GM04504 (cell line): ENCODE measurements around the gene ELMO1.

ENCODE experiments used
- DNase-seq: peaks from one replicate; pipeline ENCODE4 v3.0.0-alpha.2; 2012; ENCODE audit warnings: low read depth

The ELMO1 gene

DNA sequence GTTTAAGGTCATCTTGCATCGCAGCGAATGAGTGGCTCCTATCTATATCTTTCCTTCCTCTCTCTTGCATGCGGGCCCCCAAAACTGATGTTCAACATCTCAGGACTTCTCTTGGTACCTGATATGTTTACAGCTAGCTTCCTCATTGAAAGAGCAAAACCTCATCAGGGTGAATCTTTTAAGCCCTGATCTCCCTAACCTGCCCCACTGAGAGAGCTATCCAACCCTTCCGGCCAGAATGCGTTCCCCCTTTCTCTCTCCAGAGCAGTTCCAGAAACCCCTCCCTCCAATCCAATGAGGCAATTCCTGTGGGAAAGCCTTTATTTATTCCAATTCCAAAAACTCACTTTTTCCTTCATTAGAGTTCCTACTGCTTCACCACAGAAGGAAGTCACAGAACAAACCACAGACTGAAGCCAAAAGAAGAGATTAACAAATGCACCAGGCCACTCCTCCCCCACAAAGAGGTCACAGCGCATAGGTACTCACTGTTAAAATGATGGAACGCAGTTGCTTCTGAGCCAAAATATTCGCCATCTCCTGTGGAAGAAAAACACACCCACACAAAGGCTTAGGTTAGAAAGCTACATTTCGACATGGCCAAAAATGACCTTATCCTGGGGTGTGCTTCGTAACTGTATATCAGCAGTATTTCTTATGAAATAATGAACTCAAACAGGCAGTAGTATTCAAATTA, 232.4 kb downstream of the ELMO1 start:
- DNase-seq = no peak

DNA sequence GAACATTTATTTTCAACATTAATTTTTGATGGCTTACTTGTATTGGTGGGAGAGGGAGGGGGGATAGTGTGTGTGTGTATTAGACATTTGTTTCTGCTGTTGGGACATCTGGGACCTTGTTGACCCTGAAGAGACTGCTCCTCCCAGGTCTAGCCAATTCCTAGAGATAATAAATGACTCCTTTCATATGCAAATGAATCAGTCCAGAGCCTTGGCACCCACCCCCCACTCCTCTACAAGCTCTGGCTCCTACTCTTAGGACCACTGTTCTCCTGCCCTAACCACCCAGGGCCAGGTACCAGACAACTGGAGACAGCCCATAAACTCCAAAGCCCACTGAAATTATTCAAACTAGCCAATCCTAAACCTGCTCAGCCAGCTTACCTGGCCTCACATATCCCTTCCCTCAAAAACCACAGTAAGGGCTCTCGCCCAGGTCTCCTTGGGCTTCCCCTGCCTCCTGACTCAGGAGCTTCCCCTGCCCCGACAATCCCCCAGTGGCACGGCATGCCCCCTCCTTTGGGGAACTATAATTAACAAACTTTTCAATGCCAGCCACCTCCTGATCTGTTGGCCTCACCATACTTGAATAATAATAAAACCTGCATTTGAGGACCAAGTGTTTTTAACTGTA, 233.3 kb downstream of the ELMO1 start:
- DNase-seq = no peak

DNA sequence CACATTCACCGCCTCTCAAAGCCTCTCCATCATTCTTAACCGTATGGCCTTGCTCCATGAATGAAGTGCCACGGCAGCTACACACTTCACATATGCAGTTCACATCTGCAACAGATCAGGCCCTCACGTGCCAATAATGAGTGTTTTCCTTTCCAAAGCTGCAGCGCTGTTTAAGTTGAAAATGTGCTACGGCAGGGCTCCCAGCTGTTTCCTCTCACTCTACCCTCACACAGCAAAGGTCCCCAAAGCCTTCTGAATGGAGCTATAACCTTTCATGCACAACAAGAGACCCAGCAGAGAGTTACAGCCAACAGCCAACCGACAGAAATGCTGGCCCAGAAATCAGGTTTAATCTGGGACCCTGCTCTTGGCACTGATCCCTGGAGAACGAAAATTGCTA, 236.1 kb downstream of the ELMO1 start:
- DNase-seq = no peak

DNA sequence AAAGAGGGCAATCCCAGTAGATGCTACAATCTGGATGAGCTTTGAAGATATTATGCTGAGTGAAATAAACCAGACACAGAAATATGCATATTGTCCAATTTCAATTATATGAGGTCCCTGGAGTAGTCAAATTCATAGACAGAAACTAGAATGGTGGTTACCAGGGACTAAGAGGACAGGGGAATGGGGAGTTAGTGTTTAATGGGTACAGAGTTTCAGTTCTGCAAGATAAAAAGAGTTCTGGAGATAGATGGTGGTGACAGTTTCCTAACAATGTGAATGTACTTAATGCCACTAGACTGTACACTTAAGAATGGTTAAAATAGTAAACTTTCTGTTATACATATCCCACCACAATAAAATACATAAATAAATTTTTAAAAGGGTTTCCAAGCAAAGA, 236.6 kb downstream of the ELMO1 start:
- no peak for DNase-seq

DNA sequence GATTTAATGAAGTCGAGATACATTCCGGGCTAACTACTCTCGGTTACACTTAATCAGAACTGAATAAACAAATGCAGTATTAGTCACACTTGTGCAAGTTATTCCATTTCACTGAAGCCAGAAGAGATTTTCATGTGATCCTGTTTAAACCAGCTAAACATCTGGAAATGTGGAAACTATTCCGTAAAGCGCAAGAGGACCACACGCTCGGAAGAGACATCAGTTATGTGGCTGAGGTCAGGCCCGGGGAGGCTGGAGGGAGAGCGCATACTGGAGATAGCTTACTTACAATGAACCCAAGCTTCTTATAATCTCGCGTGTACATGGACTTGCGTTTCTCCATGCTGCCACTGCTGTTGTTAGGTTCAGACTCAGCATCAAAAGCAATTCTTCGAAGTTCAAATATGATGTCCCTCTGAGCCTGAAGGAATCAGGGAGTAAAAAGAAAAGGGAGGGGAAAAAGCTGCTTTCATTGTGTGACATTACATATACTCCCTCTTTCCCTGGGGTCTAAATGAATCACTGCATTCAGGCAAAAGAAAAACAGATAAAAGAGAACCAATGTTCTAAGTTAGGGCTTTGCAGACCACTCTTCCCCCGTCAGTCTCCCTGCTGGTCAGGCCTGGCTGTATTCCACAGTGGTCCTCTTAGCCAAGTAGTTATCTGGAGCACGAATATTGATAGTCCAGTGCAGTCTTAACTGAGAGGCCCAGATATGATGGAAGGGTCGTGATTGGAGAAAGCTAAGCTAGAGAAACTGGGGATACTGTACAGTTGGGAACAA, 237.4 kb downstream of the ELMO1 start:
- peak; percentile 21 for DNase-seq

DNA sequence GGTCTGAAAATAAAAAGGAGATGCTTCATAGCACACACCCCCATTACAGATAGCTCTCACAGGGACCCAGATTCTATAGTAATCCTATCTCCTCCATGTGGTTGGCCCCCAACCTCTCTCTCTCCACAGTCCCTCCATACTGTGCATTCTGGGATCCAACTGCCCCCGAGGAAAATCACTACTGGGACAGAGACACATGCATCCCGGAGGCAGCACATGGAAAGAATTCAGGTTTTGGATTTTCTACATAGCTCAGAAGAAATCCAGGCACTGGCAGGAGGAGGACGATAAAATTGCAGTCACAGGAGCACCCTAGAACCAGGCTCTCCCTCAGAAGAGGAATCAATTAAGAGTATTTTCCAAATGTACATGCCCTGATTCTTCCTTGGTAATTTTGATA, 239.5 kb downstream of the ELMO1 start:
- no peak for DNase-seq

DNA sequence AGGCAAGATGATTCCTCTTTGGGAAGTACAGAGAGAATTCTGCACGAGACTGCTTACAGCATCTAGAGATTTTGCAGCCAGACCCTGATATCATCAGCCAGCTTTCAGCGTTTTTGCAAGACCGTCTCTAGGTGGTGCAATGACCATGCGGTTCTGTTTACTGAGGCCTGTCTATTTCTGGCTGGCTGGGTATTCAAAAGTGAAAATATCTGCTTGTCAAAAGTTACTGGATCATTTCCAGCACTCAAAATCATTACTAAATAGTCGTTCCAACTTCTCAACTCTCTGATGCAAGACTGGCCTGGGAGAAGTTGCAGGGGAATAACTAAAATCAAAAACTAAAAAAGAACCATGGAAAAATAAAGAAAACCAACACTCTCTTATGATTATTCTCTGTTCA, 240.1 kb downstream of the ELMO1 start:
- DNase-seq = peak; percentile 28

DNA sequence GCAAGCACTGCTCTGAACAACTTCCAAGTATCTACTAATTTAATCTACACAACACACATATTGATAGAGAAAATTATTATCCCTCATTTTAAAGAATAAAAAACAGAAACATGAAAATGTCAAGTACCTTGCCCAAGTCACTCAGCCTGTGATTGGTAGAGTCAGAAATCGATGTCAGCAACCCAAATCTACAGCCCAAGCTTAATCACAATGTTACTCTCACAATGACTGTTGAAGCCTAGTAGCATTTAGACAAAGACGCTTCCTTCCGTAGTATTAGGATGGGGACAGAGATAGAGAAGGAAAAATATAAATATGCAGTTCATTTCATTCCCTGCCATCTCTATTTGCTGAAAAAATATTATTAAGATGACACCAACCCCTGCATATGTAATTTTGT, 242.5 kb downstream of the ELMO1 start:
- no peak for DNase-seq

DNA sequence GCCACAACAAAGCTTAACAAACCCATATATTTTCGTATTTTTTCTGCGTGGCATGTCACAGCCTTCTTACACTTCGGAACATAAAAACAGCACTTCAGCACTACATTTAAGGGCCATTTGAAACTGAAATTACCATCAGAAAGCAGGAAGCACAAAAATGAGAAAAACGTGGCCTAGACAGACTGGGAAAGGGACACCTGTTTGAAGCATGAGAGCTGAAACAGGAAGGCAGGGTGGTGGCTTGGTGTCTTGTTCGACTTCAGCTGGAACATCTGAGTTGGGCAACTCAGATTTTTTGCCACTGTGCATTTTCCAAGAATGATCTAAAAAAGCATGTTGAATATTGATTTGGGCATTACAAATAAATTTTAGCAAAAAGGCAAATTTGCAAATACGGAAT, 243.2 kb downstream of the ELMO1 start:
- DNase-seq = no peak

DNA sequence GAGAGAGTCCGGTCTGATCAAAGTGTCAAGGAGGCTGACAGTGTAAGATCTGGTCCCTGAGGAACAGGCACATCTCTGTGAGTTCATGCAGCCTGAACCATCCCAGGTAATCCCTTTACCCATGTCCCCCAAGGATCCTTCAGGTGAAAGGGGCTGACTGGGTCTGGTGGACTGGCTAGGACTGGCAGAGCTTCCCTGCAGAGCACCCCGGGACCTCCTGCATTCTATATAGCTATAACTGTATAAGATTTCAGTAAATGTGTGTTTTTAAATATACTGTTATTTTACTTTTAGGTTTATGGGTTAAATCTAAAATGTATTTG, 246.8 kb downstream of the ELMO1 start:
- DNase-seq = no peak

DNA sequence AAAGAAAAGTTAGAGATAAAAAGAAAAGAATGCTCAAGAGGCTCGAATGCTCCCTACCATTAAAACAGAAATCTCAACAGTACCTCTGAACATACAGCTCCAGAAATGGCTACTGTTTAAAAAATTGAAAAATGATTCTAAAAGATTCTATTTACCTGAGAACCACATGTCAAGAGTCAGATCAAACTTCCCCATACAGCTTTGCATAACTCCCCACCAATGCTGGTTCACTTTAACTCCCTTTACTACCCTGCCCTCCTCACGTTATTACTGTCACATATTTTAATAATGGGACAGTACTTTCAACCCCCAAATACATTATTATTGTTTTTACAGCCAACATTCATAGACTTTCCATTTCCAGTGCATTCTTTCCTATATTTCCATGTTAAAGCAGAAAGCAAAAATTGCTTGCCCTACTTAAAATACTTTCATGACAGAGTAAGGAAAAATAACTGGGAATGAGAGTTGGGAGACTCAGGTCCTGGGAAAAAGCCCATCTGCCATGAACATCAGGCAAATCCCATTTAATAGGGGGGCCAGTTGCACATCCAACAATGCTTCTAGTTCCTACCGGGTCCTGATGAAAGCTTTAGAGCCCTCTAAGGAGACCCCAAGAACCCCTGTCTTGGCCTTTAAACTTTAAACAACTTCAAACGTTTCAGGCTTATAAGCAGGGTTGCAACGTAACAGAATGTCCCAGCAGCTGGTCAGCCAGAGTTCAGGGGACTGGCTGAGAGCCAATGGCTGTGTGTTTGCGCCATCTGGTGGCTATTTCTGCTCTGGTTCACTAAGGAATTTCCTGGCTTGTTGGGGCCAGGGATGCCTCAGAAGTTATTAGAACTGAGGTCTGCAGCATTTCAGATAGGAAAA, 247.4 kb downstream of the ELMO1 start:
- peak; percentile 48 for DNase-seq

DNA sequence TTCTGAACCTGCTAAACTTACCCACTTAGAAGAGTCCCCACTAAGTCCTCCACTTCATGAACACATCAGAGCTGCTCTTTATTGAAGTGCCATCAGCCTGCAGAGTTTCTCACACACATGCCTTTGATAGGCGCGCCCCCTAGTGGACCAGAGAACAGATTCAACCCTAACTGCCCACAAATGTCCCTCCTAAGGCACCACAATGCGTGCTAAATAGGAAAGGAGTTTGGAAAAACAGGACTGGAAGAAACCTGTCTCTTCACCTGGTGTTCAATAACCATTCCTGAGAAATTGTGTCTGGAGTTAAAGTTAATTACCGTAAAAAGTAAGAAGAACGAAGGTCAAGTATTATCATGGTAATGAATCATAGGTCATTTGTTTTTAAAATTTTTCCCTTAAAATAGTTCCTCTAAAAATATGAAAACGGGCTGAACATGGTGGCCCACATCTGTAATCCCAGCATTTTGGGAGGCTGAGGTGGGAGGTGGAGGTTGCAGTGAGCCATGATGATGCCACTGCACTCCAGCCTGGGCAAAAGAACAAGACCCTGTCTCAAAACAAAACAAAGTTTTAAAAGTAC, 249.7 kb downstream of the ELMO1 start:
- peak; percentile 32 for DNase-seq

DNA sequence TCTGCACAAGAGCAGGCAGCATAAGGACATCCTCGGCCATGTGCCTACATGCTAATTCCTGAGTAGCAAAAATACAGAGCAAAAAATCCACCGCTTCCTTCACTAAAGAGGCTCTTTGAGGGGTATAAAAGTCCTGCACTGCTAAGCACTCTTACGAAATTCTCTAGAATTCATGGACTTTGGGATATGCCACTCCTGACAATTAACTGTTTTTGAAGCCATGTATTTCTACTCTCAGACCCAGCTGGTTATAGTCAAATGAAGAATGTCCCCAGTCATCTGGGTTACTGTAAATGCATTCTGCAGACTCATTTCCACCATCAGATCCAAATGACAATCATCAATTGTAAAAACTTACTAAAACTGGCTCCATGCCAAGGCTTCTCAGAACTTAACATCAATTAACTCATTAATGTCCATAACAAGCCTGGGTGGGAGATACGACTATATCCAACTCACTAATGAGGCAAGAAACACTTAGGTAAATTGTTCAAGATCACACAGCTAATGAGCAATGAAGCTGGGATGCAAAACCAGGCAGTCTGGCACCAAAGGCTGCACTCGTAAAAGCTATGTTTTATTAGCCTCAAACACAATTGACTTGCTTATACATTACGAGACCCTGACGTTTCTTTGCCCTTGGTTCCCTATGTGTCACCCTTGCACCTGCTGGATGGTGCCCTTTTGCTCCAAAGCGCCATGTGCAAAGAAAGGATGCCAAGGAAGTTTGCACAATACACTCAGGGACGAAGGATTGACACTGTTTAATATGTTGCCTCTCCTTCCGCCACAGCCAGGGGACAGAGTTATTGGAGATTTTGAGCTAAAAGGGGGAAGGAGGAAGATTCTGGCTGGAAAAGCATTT, 250.4 kb downstream of the ELMO1 start:
- no peak for DNase-seq

DNA sequence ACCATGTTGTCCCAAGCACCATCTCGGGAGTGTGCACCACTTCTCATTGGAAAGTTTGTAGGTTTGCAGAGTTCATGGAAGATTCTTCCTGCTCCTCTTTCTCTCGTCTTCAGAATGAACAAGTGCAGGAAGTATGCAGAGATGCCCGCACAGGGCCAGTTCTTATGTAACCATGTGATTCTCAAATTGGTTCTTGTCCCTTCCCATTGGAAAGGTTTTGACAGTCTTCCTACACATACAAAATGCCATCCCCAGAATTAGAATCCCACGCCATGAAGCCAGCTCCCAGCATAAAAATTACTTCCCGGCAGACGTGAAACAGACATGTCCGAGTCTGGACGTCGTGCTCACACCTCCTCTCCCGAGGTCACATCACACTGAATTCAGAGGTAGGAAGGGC, 251.6 kb downstream of the ELMO1 start:
- no peak for DNase-seq

DNA sequence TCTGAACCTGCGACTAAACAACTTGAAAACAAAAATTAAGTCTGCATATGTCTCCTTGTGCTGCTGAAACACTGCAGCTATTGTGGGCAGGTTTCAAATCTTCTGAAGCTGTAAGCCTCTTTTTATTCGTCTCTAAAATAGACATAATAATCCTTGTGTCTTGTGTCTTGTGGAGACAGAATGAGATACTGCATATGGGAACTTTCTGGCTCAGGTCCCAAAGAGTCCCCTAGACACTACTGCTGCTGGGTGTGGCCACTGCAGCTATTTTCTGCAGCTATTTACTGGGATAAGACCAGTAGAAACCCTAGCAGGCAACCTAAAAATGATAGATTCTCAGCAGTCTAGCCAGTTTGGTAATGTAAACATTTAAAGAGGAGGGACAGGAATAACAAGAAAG, 252.0 kb downstream of the ELMO1 start:
- DNase-seq = no peak

DNA sequence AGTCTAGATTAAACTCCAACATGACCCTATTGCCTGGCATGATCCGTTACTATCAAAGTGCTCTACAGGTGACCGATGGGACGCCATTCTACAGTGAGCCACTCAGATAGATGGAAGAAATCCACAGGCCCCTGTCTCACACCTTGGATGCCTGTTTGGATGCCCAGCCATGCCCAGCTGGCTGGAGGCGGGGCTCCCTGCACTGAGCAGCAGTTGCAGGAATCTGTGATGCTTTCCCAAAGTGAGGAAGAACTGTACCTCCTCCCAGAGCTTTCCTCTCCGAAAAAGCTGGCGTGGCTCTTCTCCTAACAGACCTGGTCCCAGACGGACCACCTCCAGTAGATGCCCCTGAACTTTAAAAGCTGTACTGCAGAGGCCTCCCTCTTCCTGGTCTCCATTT, 253.3 kb downstream of the ELMO1 start:
- DNase-seq = no peak

DNA sequence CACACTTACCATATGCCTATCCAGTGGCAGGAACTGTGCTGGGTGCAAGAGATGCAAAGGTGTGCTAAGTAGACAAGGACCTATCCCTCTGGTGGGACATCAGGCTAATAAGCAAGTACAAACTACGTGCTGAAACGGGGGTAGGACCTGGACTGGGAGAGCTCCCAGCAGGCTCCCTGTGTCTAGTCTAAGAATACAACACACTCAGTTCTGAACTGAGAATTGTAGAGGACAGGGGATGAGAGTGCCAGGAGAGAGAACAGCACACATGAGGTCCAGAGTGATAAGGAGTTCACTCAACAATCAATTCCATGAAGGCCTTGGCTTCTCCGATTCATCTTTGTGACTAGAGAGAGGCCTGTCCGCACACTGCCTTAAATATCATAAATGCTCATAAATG, 253.7 kb downstream of the ELMO1 start:
- DNase-seq = no peak

DNA sequence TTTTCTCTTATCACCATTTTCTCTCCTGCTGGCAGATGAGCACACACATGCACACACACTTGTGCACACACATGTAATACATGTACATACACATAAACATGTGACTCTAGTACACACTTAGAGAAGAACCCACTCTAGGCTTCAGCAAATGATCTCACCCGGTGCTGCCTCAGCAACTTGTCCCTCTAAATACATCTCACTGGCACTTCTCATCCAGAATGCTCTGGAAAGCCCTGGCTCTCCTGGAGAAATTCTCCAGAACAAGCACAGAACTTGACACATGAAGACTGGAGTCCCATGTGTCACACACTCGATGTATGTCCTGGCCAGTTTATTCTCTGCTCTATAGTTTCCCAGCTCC, 254.9 kb downstream of the ELMO1 start:
- no peak for DNase-seq

DNA sequence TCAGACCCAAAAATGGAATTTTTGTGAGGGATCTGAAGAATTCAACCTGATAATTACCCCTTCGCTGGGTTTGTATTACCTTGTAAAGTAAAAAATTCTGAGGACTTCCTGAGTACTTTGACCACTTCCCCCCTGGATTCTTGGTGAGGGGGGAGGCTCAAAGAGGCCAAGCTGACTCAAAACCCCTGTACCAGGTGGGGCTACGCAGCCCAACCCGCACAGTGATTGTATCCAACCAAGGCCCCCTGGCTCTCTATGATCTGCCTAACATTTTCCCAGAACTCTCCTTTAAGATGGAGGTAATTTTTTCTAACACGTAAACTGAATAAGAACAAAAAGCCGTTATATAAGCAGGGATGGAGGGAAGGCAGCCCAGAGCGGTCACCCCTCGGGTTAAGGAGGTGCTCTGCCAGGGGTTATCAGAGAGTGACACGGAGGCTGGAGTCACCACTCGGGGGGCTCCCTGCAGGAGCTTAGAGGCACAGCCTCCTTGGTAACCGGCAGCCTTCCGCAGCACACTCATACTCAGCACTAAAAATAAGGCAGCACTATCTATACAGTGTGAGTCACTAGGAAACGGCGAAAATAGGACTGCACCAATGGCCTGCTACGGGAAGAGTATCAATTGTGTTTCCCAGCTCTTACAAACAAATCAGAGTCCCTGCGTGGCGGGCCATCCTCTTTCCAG, 255.4 kb downstream of the ELMO1 start:
- DNase-seq = no peak

DNA sequence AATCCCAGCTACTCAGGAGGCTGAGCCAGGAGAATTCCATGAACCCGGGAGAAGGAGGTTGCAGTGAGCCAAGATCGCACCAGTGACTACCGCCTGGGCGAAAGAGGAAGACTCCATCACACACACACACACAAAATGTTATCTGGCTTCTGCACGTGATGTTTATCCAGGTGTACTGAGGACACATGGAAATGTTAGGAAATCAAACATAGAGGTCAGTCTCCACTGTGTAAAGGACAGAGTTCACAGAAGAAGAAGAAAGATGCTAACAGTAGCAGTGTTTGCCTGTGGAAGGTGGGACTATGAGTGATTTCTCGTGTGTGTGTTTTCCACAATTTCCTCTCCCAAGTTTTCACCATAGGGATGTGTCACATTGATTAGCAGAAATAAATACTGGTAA, 256.9 kb downstream of the ELMO1 start:
- no peak for DNase-seq

DNA sequence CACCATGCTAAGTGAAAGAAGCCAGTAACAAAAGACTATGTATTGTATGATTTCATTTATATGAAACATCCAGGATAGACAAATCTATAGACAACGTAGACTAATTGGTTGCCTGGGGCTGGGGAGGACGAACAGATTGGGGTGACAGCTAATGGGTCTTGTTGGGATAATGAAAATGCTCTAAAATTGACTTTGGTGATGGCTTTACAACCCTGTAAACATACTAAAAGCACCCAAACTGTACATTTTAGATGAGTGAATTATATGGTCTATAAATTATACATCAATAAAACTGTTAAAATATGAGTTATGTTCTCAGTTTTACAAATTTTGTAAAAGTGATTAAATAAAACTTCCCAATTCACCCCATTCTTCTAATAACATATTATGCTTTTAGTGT, 261.5 kb downstream of the ELMO1 start:
- DNase-seq = no peak
